NCI-H146 treated with DMSO at 0.1 percent for 48 hours (cell line): ENCODE measurements around the gene PCSK4.
"Not testable (repeated sequence)": the region's sequence is repeated elsewhere in the genome, so short reads cannot be mapped to it uniquely, and the experiment has no call there.

Experiments used
- DNase-seq: peaks from one replicate; lab custom pipeline; 2025; ENCODE audit not compliant: unreplicated experiment; lab: John Stamatoyannopoulos, UW

PCSK4 gene

DNA sequence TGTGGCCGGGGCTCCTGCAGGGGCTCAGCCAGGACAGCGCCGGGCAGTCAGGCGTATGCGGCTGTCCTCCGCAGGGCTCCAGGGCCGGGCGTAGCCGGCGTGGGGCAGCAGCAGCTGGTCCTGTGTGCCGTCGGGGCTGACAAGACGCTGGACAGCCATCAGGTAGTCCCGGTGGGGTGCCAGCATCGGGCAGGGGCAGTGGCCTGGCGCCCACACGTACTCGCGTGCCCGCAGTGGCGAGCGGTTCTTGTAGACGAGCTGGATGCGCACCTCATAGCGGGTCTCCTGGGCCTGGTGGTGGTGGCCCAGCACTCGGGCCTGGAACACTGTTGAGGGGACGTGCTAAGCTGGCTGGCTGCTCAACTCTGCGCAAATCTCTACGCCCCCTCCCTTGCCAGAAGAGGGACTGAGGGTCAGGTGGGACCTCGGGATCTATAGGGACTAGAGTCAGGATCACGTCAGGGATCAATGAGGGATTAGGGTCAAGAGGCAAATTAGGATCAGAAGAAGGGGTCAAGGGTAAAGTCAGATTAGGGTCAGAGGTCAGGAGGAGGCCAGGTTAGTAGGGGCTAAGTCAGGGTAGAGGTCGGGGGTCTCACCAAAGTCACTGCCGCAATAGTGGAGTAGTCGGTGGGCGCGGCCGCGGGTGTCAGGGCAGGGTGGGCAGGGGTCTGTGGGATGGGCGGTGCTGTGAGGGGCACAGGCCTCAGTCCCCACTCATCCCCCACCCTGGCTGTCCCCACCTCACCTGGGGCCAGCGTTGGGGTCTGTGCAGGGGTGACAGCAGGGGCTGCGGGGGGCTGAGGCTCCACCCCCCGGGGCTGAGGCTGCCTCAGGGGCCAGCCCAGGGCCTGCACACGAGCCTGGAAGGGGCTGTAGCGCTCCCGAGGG is 16.1 kb upstream of the PCSK4 start:
- DNase-seq = no peak

DNA sequence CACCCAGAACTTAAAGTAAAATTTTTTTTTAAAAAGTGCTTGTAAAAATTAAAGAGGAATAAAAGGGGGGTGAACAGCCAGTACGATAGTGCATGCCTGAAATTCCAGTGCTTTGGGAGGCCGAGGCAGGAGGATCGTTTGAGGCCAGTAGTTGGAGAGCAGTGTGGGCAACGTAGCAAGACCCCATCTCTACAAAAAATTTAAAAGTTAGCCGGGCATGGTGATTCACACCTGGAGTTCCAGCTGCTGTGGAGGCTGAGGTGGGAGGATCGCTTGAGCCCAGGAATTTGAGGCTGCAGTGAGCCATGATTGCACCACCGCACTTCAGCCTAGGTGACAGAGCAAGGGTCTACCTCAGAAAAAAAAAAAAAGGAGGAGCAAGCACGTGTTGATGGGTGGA is 14.9 kb upstream of the PCSK4 start:
- DNase-seq = no peak

DNA sequence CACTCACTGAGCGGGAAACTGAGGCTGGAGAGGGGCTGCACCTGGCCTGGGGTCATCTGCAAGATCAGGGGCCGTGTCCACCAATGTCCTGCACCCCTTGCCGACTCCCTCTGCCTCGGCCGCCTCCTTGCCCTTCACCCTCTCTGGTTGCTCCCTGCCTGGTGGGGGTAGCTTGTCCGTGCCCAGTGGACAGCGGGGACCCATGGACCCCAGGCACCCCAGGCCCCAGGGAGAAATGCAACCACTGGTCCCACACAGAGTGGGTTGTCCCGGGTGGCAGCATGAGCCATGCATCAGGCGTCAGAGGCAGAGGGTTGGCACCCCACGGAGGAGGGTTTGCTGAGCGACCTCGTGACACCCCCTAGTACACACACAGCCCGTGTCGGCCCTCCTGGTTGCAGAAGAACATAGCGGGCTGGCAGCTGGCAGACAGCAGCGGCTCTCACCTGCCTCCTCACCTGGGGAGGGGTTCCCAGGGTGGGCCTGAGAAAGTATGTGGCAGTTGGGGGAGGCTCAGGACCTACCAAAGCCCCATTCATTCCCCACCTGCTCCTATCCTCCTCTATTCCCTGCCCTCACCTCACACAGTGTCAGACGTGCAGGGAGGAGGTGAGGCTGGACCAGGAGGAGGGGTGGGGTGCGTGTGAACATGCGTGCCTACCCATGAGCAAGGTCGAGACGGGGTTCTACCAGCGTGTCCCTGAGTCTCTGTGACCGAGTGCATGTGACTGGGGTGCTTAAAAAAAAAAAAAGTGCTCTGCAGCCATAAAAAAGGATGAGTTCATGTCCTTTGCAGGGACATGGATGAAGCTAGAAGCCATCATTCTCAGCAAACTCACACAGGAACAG is 14.0 kb upstream of the PCSK4 start:
- DNase-seq = no peak

DNA sequence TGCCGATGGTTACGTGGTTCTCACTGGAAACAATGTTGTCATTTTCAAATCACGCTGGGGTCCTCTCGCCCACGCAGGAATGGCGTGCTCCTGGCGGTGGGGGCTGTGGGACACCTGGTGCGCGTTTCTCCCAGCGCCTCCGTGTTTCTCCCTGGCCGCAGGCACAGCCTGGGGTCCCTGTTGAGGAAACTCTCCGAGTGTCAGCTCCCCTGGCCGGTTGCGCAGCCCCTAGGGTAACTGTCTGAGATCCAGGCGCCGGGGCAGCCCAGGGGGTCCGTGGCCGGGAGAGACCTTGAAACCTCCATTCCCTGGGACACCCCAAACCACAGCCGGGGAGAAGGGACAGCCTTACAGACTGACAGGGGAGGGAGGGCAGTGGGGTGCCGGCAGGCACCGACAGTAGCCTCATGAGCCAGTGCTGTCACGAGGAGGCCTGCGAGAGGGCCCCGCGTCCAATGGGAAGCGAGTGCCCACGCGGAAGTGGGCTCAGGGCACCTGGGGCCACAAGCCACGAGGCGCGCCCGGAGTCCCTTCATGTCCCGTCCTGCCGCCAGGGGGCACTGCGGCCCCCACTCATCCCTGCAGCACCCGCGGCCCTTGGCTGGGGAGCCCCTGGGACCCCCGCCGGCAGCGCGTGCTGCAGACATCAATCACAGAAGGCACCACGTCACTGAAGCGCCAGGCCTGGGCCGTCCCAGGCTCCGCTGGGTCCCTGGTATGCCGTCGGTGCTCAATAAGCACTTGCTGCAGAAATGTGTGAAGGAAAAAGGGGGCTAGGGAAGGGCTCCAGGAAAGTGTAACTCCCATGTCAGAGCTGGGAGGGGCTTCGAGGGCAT is 13.2 kb upstream of the PCSK4 start:
- DNase-seq = no peak

DNA sequence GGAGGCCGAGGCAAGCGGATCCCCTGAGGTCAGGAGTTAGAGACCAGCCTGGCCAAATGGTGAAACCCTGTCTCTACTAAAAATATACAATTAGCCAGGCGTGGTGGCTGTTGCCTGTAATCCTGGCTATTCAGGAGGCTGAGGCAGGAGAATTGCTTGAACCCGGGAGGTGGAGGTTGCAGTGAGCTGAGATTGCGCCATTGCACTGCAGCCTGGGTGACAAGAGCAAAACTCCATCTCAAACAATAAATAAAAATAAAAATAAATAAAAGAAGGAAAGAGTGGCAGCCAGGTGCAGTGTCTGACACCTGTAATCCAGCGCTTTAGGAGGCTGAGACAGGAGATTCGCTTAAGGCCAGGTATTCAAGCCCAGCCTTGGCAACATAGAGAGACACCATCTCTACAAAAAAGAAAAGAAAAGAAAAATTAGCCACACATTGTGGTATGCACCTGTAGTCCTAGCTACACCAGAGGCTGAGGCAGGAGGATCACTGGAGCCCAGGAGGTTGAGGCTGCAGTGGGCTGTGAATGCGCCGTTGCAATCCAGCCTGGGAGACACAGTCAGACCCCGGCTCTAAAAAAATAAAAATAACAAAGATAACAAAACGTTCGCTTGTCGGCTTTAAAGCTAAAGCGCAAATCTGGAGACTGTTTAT is 12.4 kb upstream of the PCSK4 start:
- no peak for DNase-seq

DNA sequence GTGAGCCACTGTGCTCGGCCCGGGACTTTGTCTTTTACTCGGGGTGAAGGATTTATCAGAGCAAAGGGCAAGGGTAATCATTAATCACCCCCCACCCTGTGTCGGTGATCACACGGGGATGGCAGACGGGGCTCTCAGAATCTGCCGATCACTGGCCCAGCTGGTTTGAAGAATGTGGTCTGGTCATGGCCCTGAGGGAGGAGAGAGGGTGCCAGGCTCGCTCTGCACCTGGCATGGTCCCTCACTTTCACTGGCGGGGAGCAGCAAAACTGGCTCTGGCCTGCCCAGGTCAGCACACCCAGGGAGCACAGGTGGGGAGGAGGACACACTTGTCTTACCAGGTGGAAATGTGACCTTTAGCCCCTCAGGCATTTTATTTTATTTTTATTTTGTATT is 11.0 kb upstream of the PCSK4 start:
- DNase-seq = no peak

DNA sequence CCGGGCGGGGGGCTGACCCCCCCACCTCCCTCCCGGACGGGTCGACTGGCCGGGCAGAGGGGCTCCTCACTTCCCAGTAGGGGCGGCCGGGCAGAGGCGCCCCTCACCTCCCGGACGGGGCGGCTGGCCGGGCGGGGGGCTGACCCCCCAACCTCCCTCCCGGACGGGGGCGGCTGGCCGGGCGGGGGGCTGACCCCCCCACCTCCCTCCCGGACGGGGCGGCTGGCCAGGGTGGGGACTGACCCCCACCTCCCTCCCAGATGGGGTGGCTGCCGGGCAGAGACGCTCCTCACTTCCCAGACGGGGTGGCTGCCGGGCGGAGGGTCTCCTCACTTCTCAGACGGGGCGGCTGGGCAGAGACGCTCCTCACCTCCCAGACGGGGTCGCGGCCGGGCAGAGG is 9.1 kb upstream of the PCSK4 start:
- not testable (repeated sequence) for DNase-seq

DNA sequence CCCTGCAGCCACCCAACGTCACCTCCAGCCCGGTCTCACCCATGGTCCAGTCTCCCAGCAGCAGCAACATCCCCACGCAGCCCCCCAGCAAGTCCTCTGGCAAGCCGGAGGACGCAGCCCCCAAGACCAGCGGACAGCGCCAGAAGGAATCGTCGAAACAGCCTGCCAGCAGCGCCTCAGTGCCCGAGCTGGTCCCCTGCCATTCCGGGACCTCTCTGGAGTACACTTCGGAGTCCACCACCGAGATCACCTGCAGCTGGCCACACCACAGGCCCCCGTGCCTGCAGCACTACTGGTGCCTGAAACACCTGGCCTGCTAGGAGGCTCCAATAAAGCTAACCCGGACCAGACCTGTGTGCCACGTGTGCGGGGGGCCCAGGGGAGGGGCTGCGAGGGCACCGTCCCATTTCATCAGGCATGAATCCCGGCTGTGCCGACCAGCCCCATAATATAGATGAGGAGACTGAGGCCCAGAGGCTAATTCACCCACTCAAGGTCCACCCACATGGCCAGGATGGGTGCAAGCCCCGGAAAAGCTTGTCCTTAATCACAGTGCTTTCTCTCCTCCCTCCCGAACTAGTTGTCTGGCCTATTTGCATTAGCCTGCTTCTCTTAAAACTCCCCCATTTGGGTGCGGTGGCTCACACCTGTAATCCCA is 7.6 kb upstream of the PCSK4 start:
- no peak for DNase-seq

DNA sequence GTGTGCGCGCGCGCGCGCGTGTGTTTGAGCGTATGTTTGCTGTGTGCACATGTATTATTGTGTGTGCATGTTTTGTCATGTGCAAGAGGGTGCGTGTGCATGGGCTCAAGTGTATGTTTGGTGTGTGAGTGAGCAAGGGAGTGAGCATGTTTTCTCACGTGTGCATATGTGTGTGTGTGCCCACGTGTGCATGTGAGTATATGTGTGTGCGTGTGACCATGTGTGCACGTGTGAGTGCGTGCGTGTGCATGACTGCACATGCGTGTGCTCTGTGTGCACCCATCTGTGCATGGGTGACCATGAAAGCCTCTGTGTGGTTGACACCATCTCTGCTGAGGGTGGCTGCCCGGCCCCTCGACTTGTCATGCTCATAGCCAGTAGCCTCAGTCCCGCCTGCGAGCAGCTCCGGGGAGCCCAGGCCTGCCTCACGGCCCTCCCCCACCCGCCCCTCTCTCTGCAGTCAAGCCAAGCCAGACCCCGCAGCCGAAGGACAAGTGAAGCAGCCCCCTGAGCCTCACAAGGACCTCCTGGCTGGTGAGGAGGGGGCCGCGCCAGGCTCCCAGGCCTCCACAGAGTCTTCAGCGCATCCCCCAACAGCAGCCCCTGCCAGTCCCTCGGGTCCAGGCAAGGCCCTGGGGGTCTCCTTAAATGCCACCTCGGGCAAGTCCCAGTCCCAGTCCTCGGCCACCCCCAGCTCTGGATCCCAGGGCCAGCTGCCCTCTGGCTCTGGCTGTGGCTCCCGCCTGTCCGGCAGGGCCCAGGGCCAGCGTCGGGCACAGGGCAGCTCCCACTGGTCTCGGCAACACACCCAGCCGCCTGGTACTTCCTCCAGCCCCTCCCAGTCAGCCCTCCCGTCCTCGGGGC is 6.8 kb upstream of the PCSK4 start:
- no peak for DNase-seq

DNA sequence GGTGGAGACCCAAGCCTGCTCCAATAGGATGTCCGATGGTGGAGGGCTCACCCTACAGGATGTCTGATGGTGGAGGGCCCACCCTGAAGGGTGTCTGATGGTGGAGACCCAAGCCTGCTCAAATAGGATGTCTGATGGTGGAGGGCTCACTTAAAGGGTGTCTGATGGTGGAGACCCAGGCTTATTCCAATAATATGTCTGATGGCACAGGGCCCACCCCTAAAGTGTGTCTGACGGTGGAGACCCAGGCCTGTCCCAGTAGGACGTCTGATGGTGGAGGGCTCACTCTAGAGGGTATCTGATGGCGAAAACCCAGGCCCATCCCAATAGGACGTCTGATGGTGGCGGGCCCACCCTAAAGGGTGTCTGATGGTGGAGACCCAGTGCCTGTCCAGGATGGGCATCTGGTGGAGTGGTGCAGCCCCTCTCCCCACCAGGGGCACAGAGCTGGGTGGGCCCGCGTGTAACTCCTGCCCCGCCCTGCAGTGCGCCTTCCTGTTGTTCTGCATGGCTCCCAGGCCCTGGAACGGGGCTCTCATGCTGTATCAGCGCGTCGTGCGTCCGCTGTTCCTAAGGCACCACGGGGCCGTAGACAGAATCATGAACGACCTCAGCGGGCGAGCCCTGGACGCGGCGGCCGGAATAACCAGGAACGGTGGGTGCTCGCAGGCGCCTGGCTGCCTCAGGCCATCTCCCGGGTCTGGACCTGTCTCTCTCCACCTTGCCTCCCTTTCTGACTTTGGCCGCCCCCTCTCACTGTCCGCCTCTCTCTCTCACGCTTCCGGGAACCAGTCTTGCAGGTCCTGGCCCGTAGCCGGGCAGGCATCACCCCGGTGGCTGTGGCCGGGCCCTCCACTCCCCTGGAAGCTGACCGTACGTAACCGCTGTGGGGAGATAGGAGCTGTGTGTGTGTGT is 5.9 kb upstream of the PCSK4 start:
- DNase-seq = no peak

DNA sequence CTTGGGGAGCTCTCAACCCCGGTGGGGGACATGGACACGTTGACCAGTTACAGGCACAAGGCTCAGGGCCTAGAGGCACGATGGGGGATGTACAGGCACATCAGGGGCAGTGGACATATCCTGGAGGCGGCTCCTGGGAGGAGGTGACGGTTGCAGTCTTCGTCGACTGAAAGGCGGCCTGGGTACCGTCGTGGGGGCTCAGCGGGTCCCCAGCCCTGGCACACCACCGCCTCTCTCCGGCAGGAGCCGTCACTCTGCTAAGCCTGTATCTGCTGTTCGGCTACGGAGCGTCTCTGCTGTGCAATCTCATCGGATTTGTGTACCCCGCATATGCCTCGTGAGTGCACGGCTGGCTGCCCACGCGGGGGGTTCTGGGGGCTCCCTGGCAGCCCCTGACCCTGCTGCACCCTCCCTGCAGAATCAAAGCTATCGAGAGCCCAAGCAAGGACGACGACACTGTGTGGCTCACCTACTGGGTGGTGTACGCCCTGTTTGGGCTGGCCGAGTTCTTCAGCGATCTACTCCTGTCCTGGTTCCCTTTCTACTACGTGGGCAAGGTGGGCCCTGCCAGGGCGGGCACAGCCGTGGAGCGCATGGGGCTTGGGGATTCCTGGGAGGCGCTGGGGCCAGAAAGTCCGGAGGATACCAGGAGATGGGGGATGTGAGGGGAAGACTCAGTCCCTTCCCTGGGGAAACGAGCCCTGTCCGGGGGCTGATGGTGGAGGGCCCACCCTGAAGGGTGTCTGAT is 5.1 kb upstream of the PCSK4 start:
- no peak for DNase-seq

DNA sequence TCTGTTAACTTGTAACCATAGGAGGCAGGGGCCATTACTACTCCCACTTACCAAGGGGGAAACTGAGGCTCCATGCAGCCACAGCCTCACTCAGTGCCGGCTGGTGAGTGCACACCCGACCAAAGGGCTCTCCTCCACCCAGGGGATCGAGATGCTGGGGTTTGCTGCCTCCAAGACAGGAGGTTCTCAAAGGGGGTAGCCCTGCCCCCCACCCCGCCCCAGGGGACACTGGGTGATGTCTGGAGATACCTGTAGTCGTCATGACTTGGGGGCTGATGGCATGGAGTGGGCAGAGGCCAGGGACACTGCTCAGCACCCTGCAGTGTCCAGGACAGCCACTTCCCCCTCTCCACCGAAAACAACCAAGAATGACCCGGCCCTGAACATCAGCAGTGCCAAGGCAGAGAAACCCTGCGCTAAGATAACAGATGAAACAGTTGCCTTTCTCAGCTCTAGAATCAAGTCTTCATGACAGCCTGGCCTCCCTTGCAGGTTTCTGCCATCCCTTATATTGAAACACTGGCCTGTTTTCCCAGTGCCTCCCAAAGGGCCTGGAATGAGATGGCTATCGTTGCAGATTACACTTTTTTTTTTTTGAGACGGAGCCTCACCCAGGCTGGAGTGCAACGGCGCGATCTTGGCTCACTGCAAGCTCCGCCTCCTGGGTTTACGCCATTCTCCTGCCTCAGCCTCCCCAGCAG is 4.1 kb upstream of the PCSK4 start:
- DNase-seq = no peak

DNA sequence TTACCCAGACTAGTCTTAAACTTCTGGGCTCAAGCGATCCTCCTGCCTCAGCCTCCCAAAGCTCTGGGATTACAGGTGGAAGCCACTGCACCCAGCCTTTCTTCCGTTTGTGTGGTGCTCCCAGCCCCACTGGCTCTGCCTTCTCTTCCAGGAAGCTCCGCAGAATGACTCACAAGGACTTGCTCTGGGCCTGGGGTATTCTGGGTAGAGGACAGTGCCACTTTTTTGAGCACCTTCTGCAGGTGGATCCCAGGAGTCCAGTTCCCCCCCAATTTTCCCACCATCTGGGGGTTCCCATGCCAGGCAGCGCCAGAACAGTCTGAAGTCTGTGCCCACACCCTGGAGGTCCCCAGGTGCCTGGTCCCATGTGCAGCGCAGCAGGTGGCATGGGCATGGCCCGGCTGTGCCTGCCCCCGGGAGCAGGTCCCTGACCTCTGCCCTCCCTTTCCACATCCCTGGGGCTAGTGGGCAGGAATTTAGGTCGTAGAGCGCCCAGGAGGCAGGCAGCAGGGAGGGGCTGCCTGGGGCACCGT is 2.4 kb upstream of the PCSK4 start:
- no peak for DNase-seq

DNA sequence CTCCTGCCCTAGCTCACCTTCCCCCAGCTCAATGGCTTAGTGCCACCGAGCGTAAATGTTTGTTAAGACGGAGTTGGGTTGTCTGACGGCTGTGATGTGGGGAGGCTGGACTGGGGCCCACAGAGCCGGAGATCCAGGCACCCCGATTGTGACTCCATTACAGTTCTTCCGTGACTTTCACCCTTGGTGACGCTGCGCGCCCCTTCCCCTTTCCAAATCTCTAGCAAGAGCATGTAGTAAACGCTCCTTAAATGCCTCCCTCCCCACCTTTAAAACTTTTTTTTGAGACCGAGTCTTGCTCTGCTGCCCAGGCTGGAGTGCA is 1.7 kb upstream of the PCSK4 start:
- no peak for DNase-seq

DNA sequence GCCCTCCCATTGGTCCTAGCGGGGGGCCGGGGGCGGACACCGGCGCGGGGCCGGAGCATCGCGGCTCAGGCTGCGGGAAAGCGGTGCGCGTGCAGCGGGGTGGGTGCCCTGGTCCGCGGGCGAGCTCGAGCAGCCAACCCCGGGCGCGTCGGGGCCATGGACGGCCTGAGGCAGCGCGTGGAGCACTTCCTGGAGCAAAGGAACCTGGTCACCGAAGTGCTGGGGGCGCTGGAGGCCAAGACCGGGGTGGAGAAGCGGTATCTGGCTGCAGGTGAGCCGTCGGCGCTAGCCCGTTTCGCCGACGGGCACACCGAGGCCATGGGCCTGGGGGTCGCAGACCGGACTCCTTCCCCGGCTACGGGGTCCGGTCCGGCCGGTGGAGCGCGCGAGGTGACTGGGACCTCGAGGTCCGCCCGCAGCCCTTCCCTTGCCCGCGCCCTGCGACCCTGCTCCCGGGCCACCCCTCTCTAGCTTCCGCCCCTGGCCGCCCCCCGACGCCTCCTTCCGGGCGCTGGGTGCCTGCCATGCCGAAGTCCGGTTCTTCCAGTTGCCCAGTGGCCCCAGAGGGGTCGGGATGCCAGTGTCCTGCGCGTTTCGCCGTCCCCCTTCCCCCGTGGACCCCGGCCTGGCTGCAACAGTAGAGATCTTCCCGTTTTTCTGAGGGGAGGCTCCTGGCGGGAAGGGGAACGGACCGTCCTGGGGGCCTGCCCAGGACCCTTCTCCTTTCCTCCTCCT is 1.1 kb upstream of the PCSK4 start, which contains the start of gene REEP6:
Gene REEP6, plus strand, starts transcription at position 68 of the 735 bp plus-strand sequence. Its CDS starts 89 bp downstream, at position 157.
- DNase-seq = no peak
